Activated naive CD8-positive, alpha-beta T cell (primary cell): ENCODE measurements around the gene CLN5.

Source experiments
- H3K27ac Mint-ChIP-seq: one replicate; pipeline ENCODE4 v1.8.0; 2021; ENCODE audit warnings: mixed read lengths
- H3K27me3 Mint-ChIP-seq: one replicate; pipeline ENCODE4 v1.8.0; 2021; ENCODE audit warnings: mixed read lengths
- H3K36me3 Mint-ChIP-seq: one replicate; pipeline ENCODE4 v1.8.0; 2021; ENCODE audit warnings: mixed read lengths
- H3K4me1 Mint-ChIP-seq: one replicate; pipeline ENCODE4 v1.8.0; 2021; ENCODE audit warnings: low read depth, mixed read lengths
- H3K4me3 Mint-ChIP-seq: one replicate; pipeline ENCODE4 v1.8.0; 2021; ENCODE audit warnings: mild to moderate bottlenecking, mixed read lengths
- H3K9me3 Mint-ChIP-seq: one replicate; pipeline ENCODE4 v1.8.0; 2021; ENCODE audit warnings: low read depth, mixed read lengths

The CLN5 gene

GRCh38 chr13:76969488-76970365 lies 22.2 kb upstream of the CLN5 start:
- Mint-ChIP-seq H3K4me3 (no peak overlapping the region), H3K27me3 (peaks cover 13% of the 10 kb centered on the region), H3K36me3 (no peaks in the 10 kb centered on the region), H3K27ac (no peak overlapping the region), H3K9me3 (no peaks in the 10 kb centered on the region), H3K4me1 (no peaks in the 10 kb centered on the region)

- Mint-ChIP-seq H3K27ac (no peak overlapping the region), H3K4me3 (no peak overlapping the region), H3K4me1 (no peaks in the 10 kb centered on the region), H3K36me3 (no peaks in the 10 kb centered on the region), H3K27me3 (peaks cover 13% of the 10 kb centered on the region), H3K9me3 (no peaks in the 10 kb centered on the region)
Observed at GRCh38 chr13:76971215-76971614, 20.7 kb upstream of the CLN5 start.

GRCh38 chr13:76971851-76972829 lies 19.7 kb upstream of the CLN5 start:
- Mint-ChIP-seq H3K4me1 (peaks cover 3% of the 10 kb centered on the region), H3K4me3 (no peak overlapping the region)

GRCh38 chr13:76973920-76974617 lies 17.8 kb upstream of the CLN5 start:
- Mint-ChIP-seq H3K9me3 (no peaks in the 10 kb centered on the region), H3K27me3 (peaks cover 18% of the 10 kb centered on the region), H3K36me3 (no peaks in the 10 kb centered on the region), H3K4me1 (peaks cover 6% of the 10 kb centered on the region), H3K27ac (no peak overlapping the region), H3K4me3 (no peak overlapping the region)

More at GRCh38 chr13:76971851-76972829, 19.7 kb upstream of the CLN5 start:
- H3K9me3 Mint-ChIP-seq: no peaks in the 10 kb centered on the region
- peaks cover 13% of the 10 kb centered on the region for H3K27me3 Mint-ChIP-seq
- no peaks in the 10 kb centered on the region for H3K36me3 Mint-ChIP-seq
- H3K27ac Mint-ChIP-seq: no peak overlapping the region

- H3K27ac Mint-ChIP-seq: no peak overlapping the region
- H3K9me3 Mint-ChIP-seq: no peaks in the 10 kb centered on the region
- no peaks in the 10 kb centered on the region for H3K36me3 Mint-ChIP-seq
- peaks cover 21% of the 10 kb centered on the region for H3K27me3 Mint-ChIP-seq
- H3K4me3 Mint-ChIP-seq: no peak overlapping the region
- peaks cover 6% of the 10 kb centered on the region for H3K4me1 Mint-ChIP-seq
Observed at GRCh38 chr13:76974618-76974975, 17.3 kb upstream of the CLN5 start.

GRCh38 chr13:76975863-76976262 lies 16.0 kb upstream of the CLN5 start:
- Mint-ChIP-seq H3K9me3 (no peaks in the 10 kb centered on the region), H3K4me3 (no peak overlapping the region), H3K27me3 (peaks cover 16% of the 10 kb centered on the region), H3K36me3 (no peaks in the 10 kb centered on the region), H3K27ac (no peak overlapping the region), H3K4me1 (peaks cover 6% of the 10 kb centered on the region)

GRCh38 chr13:76976490-76976889 lies 15.4 kb upstream of the CLN5 start:
- no peaks in the 10 kb centered on the region for H3K36me3 Mint-ChIP-seq
- H3K4me3 Mint-ChIP-seq: no peak overlapping the region
- no peaks in the 10 kb centered on the region for H3K9me3 Mint-ChIP-seq
- H3K27me3 Mint-ChIP-seq: peaks cover 18% of the 10 kb centered on the region
- no peak overlapping the region for H3K27ac Mint-ChIP-seq
- H3K4me1 Mint-ChIP-seq: peaks cover 6% of the 10 kb centered on the region

GRCh38 chr13:76976929-76977328 lies 15.0 kb upstream of the CLN5 start:
- Mint-ChIP-seq H3K36me3 (no peaks in the 10 kb centered on the region), H3K9me3 (no peaks in the 10 kb centered on the region)

GRCh38 chr13:76980075-76980718 lies 11.7 kb upstream of the CLN5 start:
- H3K4me1 Mint-ChIP-seq: peaks cover 6% of the 10 kb centered on the region

More at GRCh38 chr13:76976929-76977328, 15.0 kb upstream of the CLN5 start:
- no peak overlapping the region for H3K27ac Mint-ChIP-seq
- peaks cover 6% of the 10 kb centered on the region for H3K4me1 Mint-ChIP-seq
- peaks cover 23% of the 10 kb centered on the region for H3K27me3 Mint-ChIP-seq
- no peak overlapping the region for H3K4me3 Mint-ChIP-seq

GRCh38 chr13:76982061-76982460 lies 9.8 kb upstream of the CLN5 start:
- Mint-ChIP-seq H3K27me3 (peaks cover 16% of the 10 kb centered on the region), H3K4me1 (peaks cover 3% of the 10 kb centered on the region), H3K9me3 (no peaks in the 10 kb centered on the region), H3K4me3 (no peak overlapping the region), H3K27ac (no peak overlapping the region), H3K36me3 (no peaks in the 10 kb centered on the region)

More at GRCh38 chr13:76980075-76980718, 11.7 kb upstream of the CLN5 start:
- Mint-ChIP-seq H3K9me3 (no peaks in the 10 kb centered on the region), H3K36me3 (no peaks in the 10 kb centered on the region), H3K4me3 (peak overlapping the region; percentile 36), H3K27me3 (peaks cover 16% of the 10 kb centered on the region), H3K27ac (no peak overlapping the region)

- Mint-ChIP-seq H3K27me3 (peaks cover 13% of the 10 kb centered on the region), H3K27ac (no peak overlapping the region), H3K4me1 (peaks cover 3% of the 10 kb centered on the region), H3K36me3 (no peaks in the 10 kb centered on the region), H3K9me3 (no peaks in the 10 kb centered on the region), H3K4me3 (no peak overlapping the region)
Observed at GRCh38 chr13:76983676-76984075, 8.2 kb upstream of the CLN5 start.

- Mint-ChIP-seq H3K4me3 (peak overlapping the region; percentile 97), H3K4me1 (peaks cover 48% of the 10 kb centered on the region), H3K36me3 (peaks cover 4% of the 10 kb centered on the region), H3K27me3 (no peaks in the 10 kb centered on the region), H3K27ac (peak overlapping the region; percentile 97), H3K9me3 (no peaks in the 10 kb centered on the region)
Observed at GRCh38 chr13:76991432-76991795, 467 bp upstream of the CLN5 start.

- Mint-ChIP-seq H3K9me3 (no peaks in the 10 kb centered on the region), H3K4me3 (peak overlapping the region; percentile 97), H3K36me3 (peaks cover 7% of the 10 kb centered on the region), H3K27ac (peak overlapping the region; percentile 96), H3K27me3 (no peaks in the 10 kb centered on the region), H3K4me1 (peaks cover 51% of the 10 kb centered on the region)
Observed at GRCh38 chr13:76992548-76993001, 694 bp downstream of the CLN5 start.

- Mint-ChIP-seq H3K27ac (peak overlapping the region; percentile 96), H3K4me1 (peaks cover 51% of the 10 kb centered on the region), H3K9me3 (no peaks in the 10 kb centered on the region), H3K36me3 (peaks cover 7% of the 10 kb centered on the region), H3K4me3 (peak overlapping the region; percentile 97), H3K27me3 (no peaks in the 10 kb centered on the region)
Observed at GRCh38 chr13:76993021-76993420, 1.1 kb downstream of the CLN5 start.
